H9 (cell line): ENCODE measurements around the gene CDHR2. TPM values are rescaled to one million over a fixed set of nuclear protein-coding genes. Genes with fewer than 3 reads are reported as not detected.

ENCODE experiments used
- DNase-seq: peaks from one replicate; pipeline ENCODE4 v3.0.0-alpha.2; 2017
- H2AFZ ChIP-seq: one replicate; pipeline ENCODE4 v1.6.1; 2013; ENCODE audit warnings: mild to moderate bottlenecking, low read length, control low read depth, moderate library complexity
- H2AK5ac ChIP-seq: 2 replicates; pipeline ENCODE4 v1.6.1; 2013; ENCODE audit warnings: low read length, control low read depth, mixed read lengths; ENCODE audit not compliant: insufficient read length
- H2BK120ac ChIP-seq: one replicate; pipeline ENCODE4 v1.6.1; 2013; ENCODE audit warnings: low read depth, mild to moderate bottlenecking, low read length, control low read depth, inconsistent platforms; ENCODE audit not compliant: poor library complexity, severe bottlenecking
- H2BK12ac ChIP-seq: 2 replicates; pipeline ENCODE4 v1.6.1; 2013; ENCODE audit warnings: low read length, control low read depth, mixed read lengths, low read depth; ENCODE audit not compliant: insufficient read length
- H2BK15ac ChIP-seq: 2 replicates; pipeline ENCODE4 v1.6.1; 2013; ENCODE audit warnings: low read depth, low read length, control low read depth
- H2BK20ac ChIP-seq: one replicate; pipeline ENCODE4 v1.6.1; 2013; ENCODE audit warnings: low read depth, mild to moderate bottlenecking, low read length, control low read depth, inconsistent platforms; ENCODE audit not compliant: poor library complexity, severe bottlenecking
- H2BK5ac ChIP-seq: 2 replicates; pipeline ENCODE4 v1.6.1; 2013; ENCODE audit warnings: low read length, control low read depth, mixed read lengths; ENCODE audit not compliant: insufficient read length
- H3K14ac ChIP-seq: 2 replicates; pipeline ENCODE4 v1.6.1; 2013; ENCODE audit warnings: low read length, control low read depth; ENCODE audit not compliant: insufficient read depth
- H3K18ac ChIP-seq: 2 replicates; pipeline ENCODE4 v1.6.1; 2013; ENCODE audit warnings: low read depth, mild to moderate bottlenecking, mixed read lengths, low read length, control low read depth; ENCODE audit not compliant: insufficient read length
- H3K23ac ChIP-seq: 2 replicates; pipeline ENCODE4 v1.6.1; 2013; ENCODE audit warnings: low read length, control low read depth, mixed read lengths, low read depth; ENCODE audit not compliant: insufficient read length
- H3K23me2 ChIP-seq: 2 replicates; pipeline ENCODE4 v1.6.1; 2013; ENCODE audit warnings: low read depth, mild to moderate bottlenecking, mixed read lengths, low read length, control low read depth; ENCODE audit not compliant: insufficient read length, poor library complexity, severe bottlenecking
- H3K27ac ChIP-seq: 2 replicates; pipeline ENCODE4 v1.5.1; 2013; ENCODE audit warnings: low read length, control low read depth, mixed read lengths, low read depth; ENCODE audit not compliant: insufficient read length
- H3K27me3 ChIP-seq: 2 replicates; pipeline ENCODE4 v1.6.1; 2013; ENCODE audit warnings: low read length, control low read depth, inconsistent platforms; ENCODE audit not compliant: insufficient read depth
- H3K4ac ChIP-seq: 2 replicates; pipeline ENCODE4 v1.6.1; 2013; ENCODE audit warnings: low read depth, mild to moderate bottlenecking, control low read depth, inconsistent platforms, low read length, moderate library complexity
- H3K4me1 ChIP-seq: 2 replicates; pipeline ENCODE4 v1.6.1; 2013; ENCODE audit warnings: low read length, control low read depth, inconsistent platforms; ENCODE audit not compliant: insufficient read depth
- H3K4me2 ChIP-seq: 2 replicates; pipeline ENCODE4 v1.6.1; 2013; ENCODE audit warnings: low read length, control low read depth, mixed read lengths; ENCODE audit not compliant: insufficient read length, insufficient read depth
- H3K56ac ChIP-seq: 2 replicates; pipeline ENCODE4 v1.6.1; 2013; ENCODE audit warnings: low read depth, mild to moderate bottlenecking, mixed read lengths, low read length, control low read depth; ENCODE audit not compliant: insufficient read length
- H3K79me1 ChIP-seq: 2 replicates; pipeline ENCODE4 v1.6.1; 2013; ENCODE audit warnings: low read depth, mild to moderate bottlenecking, moderate library complexity, low read length, control low read depth, inconsistent platforms; ENCODE audit not compliant: insufficient read depth, poor library complexity, severe bottlenecking
- H3K79me2 ChIP-seq: 2 replicates; pipeline ENCODE4 v1.6.1; 2013; ENCODE audit warnings: low read length, control low read depth, inconsistent platforms; ENCODE audit not compliant: insufficient read depth
- H3K9ac ChIP-seq: 2 replicates; pipeline ENCODE4 v1.6.1; 2013; ENCODE audit warnings: low read length, control low read depth, mixed read lengths; ENCODE audit not compliant: insufficient read length; ENCODE audit errors: extremely low read depth
- H3K9me3 ChIP-seq: one replicate; pipeline ENCODE4 v1.6.1; 2013; ENCODE audit warnings: low read depth, low read length, inconsistent platforms; ENCODE audit not compliant: control insufficient read depth
- H3T11ph ChIP-seq: one replicate; pipeline ENCODE4 v1.6.1; 2013; ENCODE audit warnings: mild to moderate bottlenecking, low read length, control low read depth, inconsistent platforms
- H4K20me1 ChIP-seq: one replicate; pipeline ENCODE4 v1.6.1; 2013; ENCODE audit not compliant: control insufficient read depth, insufficient read length, insufficient read depth
- H4K5ac ChIP-seq: 2 replicates; pipeline ENCODE4 v1.6.1; 2013; ENCODE audit warnings: low read depth, mild to moderate bottlenecking, mixed read lengths, low read length, control low read depth; ENCODE audit not compliant: insufficient read length
- H4K8ac ChIP-seq: replicated peaks from 2 replicates; pipeline ENCODE4 v1.6.1; 2013; ENCODE audit warnings: low read length, control low read depth, mixed read lengths, low read depth; ENCODE audit not compliant: insufficient read length
- H4K91ac ChIP-seq: 2 replicates; pipeline ENCODE4 v1.6.1; 2013; ENCODE audit warnings: low read depth, mild to moderate bottlenecking, moderate library complexity, mixed read lengths, low read length, control low read depth; ENCODE audit not compliant: insufficient read length
- H3K27ac Mint-ChIP-seq, 3 experiments: 2 replicates in 2 of 3; 3 replicates in 1 of 3; pipeline ENCODE4 v1.8.0; 2020 to 2021; ENCODE audit warnings: mixed read lengths in 3 of 3, mild to moderate bottlenecking in 1 of 3, moderate library complexity in 1 of 3
- H3K27me3 Mint-ChIP-seq: 2 replicates; pipeline ENCODE4 v1.8.0; 2021; ENCODE audit warnings: low read depth, mild to moderate bottlenecking, moderate library complexity, mixed read lengths
- H3K36me3 Mint-ChIP-seq, 3 experiments: 2 replicates in 2 of 3; 3 replicates in 1 of 3; pipeline ENCODE4 v1.8.0; 2020 to 2021; ENCODE audit warnings: low read depth in 3 of 3, mixed read lengths in 3 of 3; ENCODE audit not compliant: insufficient read depth in 1 of 3
- H3K4me1 Mint-ChIP-seq, 2 experiments: 2 replicates each; pipeline ENCODE4 v1.8.0; 2020; ENCODE audit warnings: mixed read lengths in 2 of 2
- H3K4me3 Mint-ChIP-seq, 2 experiments: 2 replicates in 1 of 2; 3 replicates in 1 of 2; pipeline ENCODE4 v1.8.0; 2020 to 2021; ENCODE audit warnings: mild to moderate bottlenecking in 2 of 2, mixed read lengths in 2 of 2, moderate library complexity in 1 of 2
- H3K9me3 Mint-ChIP-seq, 2 experiments: 2 replicates in 1 of 2; 3 replicates in 1 of 2; pipeline ENCODE4 v1.8.0; 2020; ENCODE audit warnings: mild to moderate bottlenecking in 2 of 2, mixed read lengths in 2 of 2, moderate library complexity in 1 of 2
- CTCF ChIP-seq: fragments of 200-600 bp; sonication (generic); conservative IDR thresholded peaks from 3 replicates; pipeline ENCODE4 v1.8.0; 2021; ENCODE audit warnings: antibody characterized with exemption, mild to moderate bottlenecking
- WGBS: extraction: QIAGEN DNeasy Blood & Tissue Kit; methylation state at CpG from one replicate; pipeline ENCODE4 v1.1.7; 2013; ENCODE audit warnings: missing lambda C conversion rate, low lambda C conversion rate, mixed read lengths; ENCODE audit not compliant: insufficient read length; ENCODE audit errors: extremely low coverage; 5-methylcytosine and 5-hydroxymethylcytosine counted together
- total RNA-seq: library from RNA; stranded (reverse); gene quantifications from 2 replicates; pipeline ENCODE4 v1.2.1, GENCODE V29; 2021

The CDHR2 gene
- total RNA-seq, 1 experiment from 2014 or later: 0.90 TPM

- Histone ChIP-seq H3K23me2 (peaks cover 6% of the 10 kb centered on the region), H2AFZ (no peak overlapping the region), H2BK20ac (no peak overlapping the region), H3K18ac (no peak overlapping the region), H2BK15ac (no peak overlapping the region), H3K14ac (no peak overlapping the region), H2BK12ac (no peak overlapping the region), H4K5ac (no peak overlapping the region), H3K9ac (no peak overlapping the region), H3K9me3 (no peaks in the 10 kb centered on the region), H2BK5ac (no peak overlapping the region), H3K4me1 (no peaks in the 10 kb centered on the region), H4K91ac (no peak overlapping the region), H4K20me1 (no peaks in the 10 kb centered on the region), H3K27ac (no peak overlapping the region), H3K56ac (no peak overlapping the region), H4K8ac (no peak overlapping the region), H3K4me2 (no peak overlapping the region), H3K27me3 (peaks cover 2% of the 10 kb centered on the region; the same call in 1 of the 2 replicates), H3K79me1 (no peaks in the 10 kb centered on the region), H2AK5ac (no peak overlapping the region), H3K4ac (no peak overlapping the region), H3K79me2 (no peaks in the 10 kb centered on the region), H3T11ph (no peak overlapping the region), H2BK120ac (no peak overlapping the region), H3K23ac (no peak overlapping the region)
- WGBS: no CpG with 5 or more reads among the region's 13 CpGs
- H3K9me3 Mint-ChIP-seq: no peaks in the 10 kb centered on the region
- no peak for DNase-seq
- no peak overlapping the region for H3K27ac Mint-ChIP-seq
- no peak overlapping the region for H3K4me3 Mint-ChIP-seq
- peaks cover 80% of the 10 kb centered on the region for H3K27me3 Mint-ChIP-seq
- no peaks in the 10 kb centered on the region; a peak in 1 of 7 replicates for H3K36me3 Mint-ChIP-seq
- no peak for TF ChIP-seq CTCF
- H3K4me1 Mint-ChIP-seq: peaks cover 6 to 34% of the 10 kb centered on the region in 2 experiments
Measured at GRCh38 chr5:176621661-176622079, 72.5 kb downstream of the CDHR2 start.
